Measurements from ENCODE around the gene NOS3.
A peak's percentile ranks its signal among the peaks of the same experiment; 100 is the strongest.

The NOS3 gene

GRCh38 chr7:150946421-150947240 is 44.2 kb upstream of the NOS3 start:
- Histone ChIP-seq H2AFZ (no peak overlapping the region), H3K4me1 (peaks cover 12% of the 10 kb centered on the region), H3K9me3 (ENCODE audit: control insufficient read depth, low read length) (no peaks in the 10 kb centered on the region), H3K4me3 (ENCODE audit: low read depth, low read length) (no peak overlapping the region), H3K79me2 (no peaks in the 10 kb centered on the region), H3K27me3 (ENCODE audit: control insufficient read depth, insufficient read depth, low read length) (no peaks in the 10 kb centered on the region), H3K36me3 (ENCODE audit: control insufficient read depth, insufficient read depth, low read length) (no peaks in the 10 kb centered on the region), H3K9ac (no peak overlapping the region), H3K27ac (peak overlapping the region; percentile 24), H3K4me2 (ENCODE audit: low read length) (no peak overlapping the region)
- TF ChIP-seq CTCF (IDR thresholded peaks at IDR 0.05): no peak

- Histone ChIP-seq H2AFZ (no peak overlapping the region), H3K9me3 (ENCODE audit: control insufficient read depth, low read length) (no peaks in the 10 kb centered on the region), H3K4me3 (ENCODE audit: low read depth, low read length) (no peak overlapping the region), H3K4me2 (ENCODE audit: low read length) (no peak overlapping the region), H3K4me1 (peaks cover 6% of the 10 kb centered on the region), H3K79me2 (no peaks in the 10 kb centered on the region), H3K9ac (no peak overlapping the region), H3K27me3 (ENCODE audit: control insufficient read depth, insufficient read depth, low read length) (no peaks in the 10 kb centered on the region), H3K27ac (no peak overlapping the region), H3K36me3 (ENCODE audit: control insufficient read depth, insufficient read depth, low read length) (no peaks in the 10 kb centered on the region)
- no peak for TF ChIP-seq CTCF (IDR thresholded peaks at IDR 0.05)
These were observed 43.5 kb upstream of the NOS3 start for GRCh38 chr7:150947241-150947745.

GRCh38 chr7:150947761-150948651 is 42.8 kb upstream of the NOS3 start:
- Histone ChIP-seq H3K4me2 (ENCODE audit: low read length) (no peak overlapping the region), H3K9me3 (ENCODE audit: control insufficient read depth, low read length) (no peaks in the 10 kb centered on the region), H3K27me3 (ENCODE audit: control insufficient read depth, insufficient read depth, low read length) (no peaks in the 10 kb centered on the region), H2AFZ (no peak overlapping the region), H3K4me3 (ENCODE audit: low read depth, low read length) (no peak overlapping the region), H3K9ac (no peak overlapping the region), H3K4me1 (no peaks in the 10 kb centered on the region), H3K27ac (no peak overlapping the region), H3K79me2 (no peaks in the 10 kb centered on the region), H3K36me3 (ENCODE audit: control insufficient read depth, insufficient read depth, low read length) (no peaks in the 10 kb centered on the region)
- TF ChIP-seq CTCF (IDR thresholded peaks at IDR 0.05): no peak

- TF ChIP-seq CTCF (IDR thresholded peaks at IDR 0.05): no peak
- H3K9me3 ChIP-seq (ENCODE audit: control insufficient read depth, low read length): no peaks in the 10 kb centered on the region
These were observed 42.0 kb upstream of the NOS3 start for GRCh38 chr7:150948791-150949251.

More at GRCh38 chr7:150948791-150949251, 42.0 kb upstream of the NOS3 start:
- Histone ChIP-seq H3K27me3 (ENCODE audit: control insufficient read depth, insufficient read depth, low read length) (no peaks in the 10 kb centered on the region), H3K36me3 (ENCODE audit: control insufficient read depth, insufficient read depth, low read length) (no peaks in the 10 kb centered on the region), H3K4me1 (no peaks in the 10 kb centered on the region), H2AFZ (no peak overlapping the region), H3K79me2 (no peaks in the 10 kb centered on the region), H3K27ac (no peak overlapping the region), H3K4me2 (ENCODE audit: low read length) (no peak overlapping the region), H3K9ac (no peak overlapping the region), H3K4me3 (ENCODE audit: low read depth, low read length) (no peak overlapping the region)
